ENCODE data around the gene PPFIA1.

The PPFIA1 gene

GRCh38 chr11:70359451-70360205, 89.1 kb downstream of the PPFIA1 start:
- ChIA-PET CTCF (no interaction called here), POLR2A (no interaction called here)
- TF ChIP-seq HDGF (IDR thresholded peaks at IDR 0.05; ENCODE audit: borderline replicate concordance): no peak
- TF ChIP-seq BHLHE40 (IDR thresholded peaks at IDR 0.05; ENCODE audit: borderline replicate concordance): no peak
- no peak for TF ChIP-seq SP1 (IDR thresholded peaks at IDR 0.05)
- no peak for TF ChIP-seq NFRKB (IDR thresholded peaks at IDR 0.05)
- TF ChIP-seq ARNT (IDR thresholded peaks at IDR 0.05): no peak
- no peak for TF ChIP-seq FOXA1 (IDR thresholded peaks at IDR 0.05)
- TF ChIP-seq LEF1 (IDR thresholded peaks at IDR 0.05; ENCODE audit: borderline replicate concordance): no peak
- no peak for TF ChIP-seq FOXK2 (IDR thresholded peaks at IDR 0.05)
- no peak for TF ChIP-seq TARDBP (IDR thresholded peaks at IDR 0.05)
- TF ChIP-seq L3MBTL2 (conservative IDR thresholded peaks at IDR 0.05): no peak
- TF ChIP-seq ELF4 (IDR thresholded peaks at IDR 0.05): no peak
- no peak for TF ChIP-seq SUZ12 (IDR thresholded peaks at IDR 0.05)
- TF ChIP-seq PKNOX1 (IDR thresholded peaks at IDR 0.05): no peak
- TF ChIP-seq CTBP1 (IDR thresholded peaks at IDR 0.05; ENCODE audit: borderline replicate concordance): no peak
- no peak for TF ChIP-seq ZNF384 (IDR thresholded peaks at IDR 0.05)
- no peak for TF ChIP-seq FOXM1 (IDR thresholded peaks at IDR 0.05; ENCODE audit: borderline replicate concordance)
- DNase-seq (ENCODE audit: extremely low spot score): no peak

GRCh38 chr11:70360211-70360610, 89.7 kb downstream of the PPFIA1 start:
- CTCF ChIA-PET: no interaction called here
- POLR2A ChIA-PET: no interaction called here
- TF ChIP-seq LEF1 (IDR thresholded peaks at IDR 0.05; ENCODE audit: borderline replicate concordance) (no peak), PKNOX1 (IDR thresholded peaks at IDR 0.05) (no peak), NFRKB (IDR thresholded peaks at IDR 0.05) (no peak), L3MBTL2 (conservative IDR thresholded peaks at IDR 0.05) (no peak), BHLHE40 (IDR thresholded peaks at IDR 0.05; ENCODE audit: borderline replicate concordance) (no peak), ELF4 (IDR thresholded peaks at IDR 0.05) (no peak), FOXM1 (IDR thresholded peaks at IDR 0.05; ENCODE audit: borderline replicate concordance) (no peak), FOXA1 (IDR thresholded peaks at IDR 0.05) (no peak), FOXK2 (IDR thresholded peaks at IDR 0.05) (no peak), HDGF (IDR thresholded peaks at IDR 0.05; ENCODE audit: borderline replicate concordance) (no peak), ARNT (IDR thresholded peaks at IDR 0.05) (no peak), SP1 (IDR thresholded peaks at IDR 0.05) (no peak), CTBP1 (IDR thresholded peaks at IDR 0.05; ENCODE audit: borderline replicate concordance) (no peak)
- no peak for DNase-seq (ENCODE audit: extremely low spot score)

- ChIA-PET POLR2A (no interaction called here), CTCF (no interaction called here)
- TF ChIP-seq LEF1 (IDR thresholded peaks at IDR 0.05; ENCODE audit: borderline replicate concordance): no peak
- TF ChIP-seq HDGF (IDR thresholded peaks at IDR 0.05; ENCODE audit: borderline replicate concordance): no peak
- no peak for TF ChIP-seq ARNT (IDR thresholded peaks at IDR 0.05)
- no peak for TF ChIP-seq FOXK2 (IDR thresholded peaks at IDR 0.05)
- no peak for TF ChIP-seq SUZ12 (IDR thresholded peaks at IDR 0.05)
- TF ChIP-seq ELF4 (IDR thresholded peaks at IDR 0.05): no peak
- no peak for TF ChIP-seq SP1 (IDR thresholded peaks at IDR 0.05)
- no peak for TF ChIP-seq ZNF384 (IDR thresholded peaks at IDR 0.05)
- no peak for TF ChIP-seq FOXM1 (IDR thresholded peaks at IDR 0.05; ENCODE audit: borderline replicate concordance)
- TF ChIP-seq NFRKB (IDR thresholded peaks at IDR 0.05): no peak
- DNase-seq (ENCODE audit: extremely low spot score): no peak
Observed at GRCh38 chr11:70364178-70364577, 93.7 kb downstream of the PPFIA1 start.

GRCh38 chr11:70364745-70365543, 94.5 kb downstream of the PPFIA1 start:
- no peak for DNase-seq (ENCODE audit: extremely low spot score)
- TF ChIP-seq FOXM1 (IDR thresholded peaks at IDR 0.05; ENCODE audit: borderline replicate concordance) (no peak), ELF4 (IDR thresholded peaks at IDR 0.05) (no peak), TARDBP (IDR thresholded peaks at IDR 0.05) (no peak), CTBP1 (IDR thresholded peaks at IDR 0.05; ENCODE audit: borderline replicate concordance) (no peak), SUZ12 (IDR thresholded peaks at IDR 0.05) (no peak), PKNOX1 (IDR thresholded peaks at IDR 0.05) (no peak), ZNF384 (IDR thresholded peaks at IDR 0.05) (no peak), BHLHE40 (IDR thresholded peaks at IDR 0.05; ENCODE audit: borderline replicate concordance) (no peak), SP1 (IDR thresholded peaks at IDR 0.05) (no peak), FOXK2 (IDR thresholded peaks at IDR 0.05) (no peak), FOXA1 (IDR thresholded peaks at IDR 0.05) (no peak), HDGF (IDR thresholded peaks at IDR 0.05; ENCODE audit: borderline replicate concordance) (no peak), NFRKB (IDR thresholded peaks at IDR 0.05) (no peak), ARNT (IDR thresholded peaks at IDR 0.05) (no peak)

GRCh38 chr11:70365544-70365927, 95.0 kb downstream of the PPFIA1 start:
- ChIA-PET CTCF (no interaction called here), POLR2A (no interaction called here)
- TF ChIP-seq L3MBTL2 (conservative IDR thresholded peaks at IDR 0.05): no peak
- TF ChIP-seq PKNOX1 (IDR thresholded peaks at IDR 0.05): no peak
- no peak for TF ChIP-seq TARDBP (IDR thresholded peaks at IDR 0.05)
- TF ChIP-seq BHLHE40 (IDR thresholded peaks at IDR 0.05; ENCODE audit: borderline replicate concordance): no peak
- no peak for TF ChIP-seq FOXA1 (IDR thresholded peaks at IDR 0.05)
- no peak for TF ChIP-seq ELF4 (IDR thresholded peaks at IDR 0.05)
- no peak for TF ChIP-seq CTBP1 (IDR thresholded peaks at IDR 0.05; ENCODE audit: borderline replicate concordance)
- TF ChIP-seq SUZ12 (IDR thresholded peaks at IDR 0.05): no peak
- no peak for TF ChIP-seq NFRKB (IDR thresholded peaks at IDR 0.05)
- no peak for TF ChIP-seq SP1 (IDR thresholded peaks at IDR 0.05)
- TF ChIP-seq ZNF384 (IDR thresholded peaks at IDR 0.05): no peak
- no peak for DNase-seq (ENCODE audit: extremely low spot score)

More at GRCh38 chr11:70364745-70365543, 94.5 kb downstream of the PPFIA1 start:
- CTCF ChIA-PET: no interaction called here
- POLR2A ChIA-PET: no interaction called here

Data from HEK293T (cell line).